Kidney capillary endothelial cell (primary cell): ENCODE measurements around the gene SUN1.

Experiments used
- DNase-seq: peaks from one replicate; pipeline ENCODE4 v3.0.0-alpha.2; 2018; ENCODE audit warnings: low spot score

The SUN1 gene

GRCh38 chr7:879093-879492 is 46.8 kb downstream of the SUN1 start:
- DNase-seq = no peak

GRCh38 chr7:879706-880105 is 47.4 kb downstream of the SUN1 start:
- DNase-seq = no peak

GRCh38 chr7:880450-880849 is 48.2 kb downstream of the SUN1 start:
- no peak for DNase-seq

- DNase-seq = no peak
Measured at GRCh38 chr7:881441-882234, 49.4 kb downstream of the SUN1 start.

GRCh38 chr7:882336-883035 is 50.2 kb downstream of the SUN1 start:
- no peak for DNase-seq

- no peak for DNase-seq
Measured at GRCh38 chr7:883055-884021, 51.1 kb downstream of the SUN1 start.

- DNase-seq = no peak
Measured at GRCh38 chr7:884191-885003, 52.1 kb downstream of the SUN1 start.

- DNase-seq = no peak
Measured at GRCh38 chr7:885261-885892, 53.1 kb downstream of the SUN1 start.

- DNase-seq = no peak
Measured at GRCh38 chr7:885893-886625, 53.8 kb downstream of the SUN1 start.

- DNase-seq = no peak
Measured at GRCh38 chr7:886626-887487, 54.6 kb downstream of the SUN1 start.

GRCh38 chr7:887488-887820 is 55.2 kb downstream of the SUN1 start:
- no peak for DNase-seq

- no peak for DNase-seq
Measured at GRCh38 chr7:888081-889024, 56.1 kb downstream of the SUN1 start.

- DNase-seq = no peak
Measured at GRCh38 chr7:889025-889390, 56.7 kb downstream of the SUN1 start.

GRCh38 chr7:889391-889790 is 57.1 kb downstream of the SUN1 start:
- no peak for DNase-seq

GRCh38 chr7:890868-891267 is 58.6 kb downstream of the SUN1 start:
- no peak for DNase-seq

- no peak for DNase-seq
Measured at GRCh38 chr7:891291-891690, 59.0 kb downstream of the SUN1 start.

- no peak for DNase-seq
Measured at GRCh38 chr7:891805-892204, 59.5 kb downstream of the SUN1 start.
